ENCODE results near the gene BCL7C.

Gene BCL7C

DNA sequence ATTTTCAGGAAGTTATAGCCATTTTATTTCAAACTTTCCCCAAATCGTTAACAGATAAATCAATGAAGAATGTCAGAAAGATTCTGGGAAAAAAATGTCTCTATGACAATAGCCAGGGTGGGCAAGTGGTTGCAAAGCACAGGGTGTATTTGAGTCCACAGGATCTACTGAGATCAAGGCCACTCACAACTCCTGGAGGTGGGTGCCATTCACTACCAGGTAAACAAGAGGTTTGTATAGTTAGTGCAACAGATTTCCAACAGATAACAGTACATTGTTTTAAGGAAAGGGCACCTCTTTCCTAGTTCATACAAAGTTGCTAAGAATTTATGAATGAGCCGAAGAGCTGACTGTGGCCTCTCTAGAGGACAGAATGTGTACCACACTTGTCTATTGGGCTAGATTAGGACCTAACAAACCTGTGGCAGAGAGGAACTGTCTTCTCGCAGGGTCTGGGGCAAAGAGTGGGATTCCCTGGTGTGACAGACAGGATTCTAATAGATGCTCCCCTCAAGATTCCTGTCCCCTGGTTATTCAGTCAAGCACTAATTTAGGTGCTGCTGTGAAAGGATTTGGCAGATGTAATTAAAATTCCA, 54.9 kb downstream of the BCL7C start:
- no peak overlapping the region for H3K27ac ChIP-seq
- DNase-seq (ENCODE audit: low read depth, low spot score), result no peak
- H3K9me3 ChIP-seq (ENCODE audit: low read depth, low read length), result no peaks in the 10 kb centered on the region
- H3K4me3 ChIP-seq, result no peak overlapping the region
- no peak overlapping the region for H3K9ac ChIP-seq (ENCODE audit: insufficient read length)
- H3K36me3 ChIP-seq (ENCODE audit: insufficient read depth, low read length), result no peaks in the 10 kb centered on the region
- TF ChIP-seq FOXP2 (optimal IDR thresholded peaks at IDR 0.05; ENCODE audit: control extremely low read depth, extremely low read length, insufficient read depth) (no peak), EZH2 (IDR thresholded peaks at IDR 0.05) (no peak)

DNA sequence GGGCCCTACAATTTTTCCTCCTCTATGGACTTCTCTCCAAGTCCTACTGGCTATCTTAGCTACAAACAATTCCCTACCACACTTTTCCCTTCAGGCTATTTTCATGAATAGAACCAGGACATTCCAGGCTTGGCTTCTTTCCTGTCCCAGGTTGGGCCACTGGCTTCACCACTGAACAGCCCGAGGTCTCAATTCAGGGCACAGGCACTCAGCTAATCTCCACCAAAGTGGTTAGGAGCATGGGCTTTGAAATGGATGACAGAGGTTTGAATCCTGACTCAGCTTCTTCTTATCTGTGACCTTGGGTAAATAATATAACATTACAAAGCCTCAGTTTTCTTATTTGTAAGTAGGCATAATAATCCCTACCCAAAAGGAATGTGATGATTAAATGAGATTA, 56.0 kb downstream of the BCL7C start:
- Histone ChIP-seq H3K4me3 (no peak overlapping the region), H3K9ac (ENCODE audit: insufficient read length) (no peak overlapping the region), H3K36me3 (ENCODE audit: insufficient read depth, low read length) (no peaks in the 10 kb centered on the region), H3K9me3 (ENCODE audit: low read depth, low read length) (no peaks in the 10 kb centered on the region), H3K27ac (no peak overlapping the region)
- no peak for TF ChIP-seq FOXP2 (optimal IDR thresholded peaks at IDR 0.05; ENCODE audit: control extremely low read depth, extremely low read length, insufficient read depth)
- no peak for TF ChIP-seq EZH2 (IDR thresholded peaks at IDR 0.05)
- DNase-seq (ENCODE audit: low read depth, low spot score), result no peak
